Caco-2 (cell line): ENCODE results near the gene C2CD3. TPM values are rescaled to one million over a fixed set of nuclear protein-coding genes. Genes with fewer than 3 reads are reported as not detected.

ENCODE experiments used
- BruUV-seq: library from RNA; stranded (reverse); fragments of 400-500 nt; replicated peaks from 2 replicates; lab custom pipeline; 2021; lab: Mats Ljungman, UMichigan
- CTCF ChIA-PET: fragments of 300-600 bp; sonication (Branson Sonifier 250); formaldehyde crosslinking; loops from one replicate; lab custom pipeline; 2022; ENCODE audit warnings: antibody characterized with exemption; lab: Charles Lee
- POLR2A ChIA-PET: fragments of 300-600 bp; sonication (Branson Sonifier 250); formaldehyde crosslinking; loops from one replicate; lab custom pipeline; 2022; ENCODE audit warnings: antibody characterized with exemption; lab: Charles Lee
- DNase-seq, 2 experiments: peaks; one replicate each; pipeline versions ENCODE4 v3.0.0 to v3.0.0-alpha.2; 2020 to 2022
- H3K27me3 ChIP-seq: replicated peaks from 2 replicates; pipeline ENCODE4 v1.6.0; 2011; ENCODE audit warnings: low read length; ENCODE audit not compliant: control insufficient read depth, insufficient read depth
- H3K36me3 ChIP-seq: 2 replicates; pipeline ENCODE4 v1.5.1; 2011; ENCODE audit warnings: low read length; ENCODE audit not compliant: control insufficient read depth, insufficient read depth
- H3K4me1 ChIP-seq: fragments of 250-450 bp; sonication (Bioruptor Pico); 2 replicates; pipeline ENCODE4 v1.5.1; 2020; ENCODE audit warnings: mild to moderate bottlenecking
- H3K4me3 ChIP-seq: 2 replicates; pipeline ENCODE4 v1.5.1; 2011; ENCODE audit warnings: low read depth, mild to moderate bottlenecking, control low read depth, low read length
- H3K9me3 ChIP-seq: fragments of 250-450 bp; sonication (Bioruptor Pico); 2 replicates; pipeline ENCODE4 v1.5.1; 2020; ENCODE audit warnings: mild to moderate bottlenecking, moderate library complexity
- H3K27ac Mint-ChIP-seq: one replicate; pipeline ENCODE4 v1.8.0; 2022; ENCODE audit warnings: mixed read lengths; ENCODE audit not compliant: unreplicated experiment
- H3K27me3 Mint-ChIP-seq: one replicate; pipeline ENCODE4 v1.8.0; 2022; ENCODE audit warnings: mixed read lengths; ENCODE audit not compliant: insufficient read depth, unreplicated experiment
- H3K36me3 Mint-ChIP-seq: one replicate; pipeline ENCODE4 v1.8.0; 2022; ENCODE audit warnings: mild to moderate bottlenecking, mixed read lengths; ENCODE audit not compliant: insufficient read depth, unreplicated experiment
- H3K4me1 Mint-ChIP-seq: one replicate; pipeline ENCODE4 v1.8.0; 2022; ENCODE audit warnings: low read depth, mixed read lengths; ENCODE audit not compliant: unreplicated experiment
- H3K4me3 Mint-ChIP-seq: one replicate; pipeline ENCODE4 v1.8.0; 2022; ENCODE audit warnings: mild to moderate bottlenecking, moderate library complexity, mixed read lengths; ENCODE audit not compliant: unreplicated experiment
- H3K9me3 Mint-ChIP-seq: one replicate; pipeline ENCODE4 v1.8.0; 2022; ENCODE audit warnings: mixed read lengths; ENCODE audit not compliant: unreplicated experiment
- intact Hi-C: fragments of 100-400 bp; cut with micrococcal nuclease; formaldehyde crosslinking; loops from one replicate; pipeline ENCODE4 v1.10.0; 2022; ENCODE audit not compliant: unreplicated experiment
- total RNA-seq: library from RNA; stranded (reverse); gene quantifications from 2 replicates; pipeline ENCODE4 v1.2.3, GENCODE V29; 2022
- TF ChIP-seq, protein P1 (sequence below), 2 experiments: fragments of 200-600 bp in 1 of 2; IDR thresholded peaks; 1 replicate in 1 of 2; 2 replicates in 1 of 2; pipeline versions ENCODE4 v1.5.1 to v1.8.0; 2011 to 2022; ENCODE audit warnings: antibody characterized with exemption in 1 of 2, control low read depth in 1 of 2, inconsistent platforms in 1 of 2, low read depth in 1 of 2, low read length in 1 of 2, mild to moderate bottlenecking in 1 of 2, moderate library complexity in 1 of 2; ENCODE audit not compliant: insufficient read depth in 1 of 2, severe bottlenecking in 1 of 2, unreplicated experiment in 1 of 2

The C2CD3 gene
- total RNA-seq, 1 experiment from 2014 or later = 47.5 TPM

- CTCF ChIA-PET = no interaction called here
- H3K27ac Mint-ChIP-seq = no peak overlapping the region
- Histone ChIP-seq H3K27me3 (no peaks in the 10 kb centered on the region), H3K4me1 (peaks cover 33% of the 10 kb centered on the region), H3K36me3 (no peaks in the 10 kb centered on the region), H3K9me3 (no peaks in the 10 kb centered on the region), H3K4me3 (no peak overlapping the region)
- no peaks in the 10 kb centered on the region for H3K9me3 Mint-ChIP-seq
- H3K36me3 Mint-ChIP-seq = no peaks in the 10 kb centered on the region
- intact Hi-C loops = no loop called here
- no peak for DNase-seq
- TF ChIP-seq, protein P1, sequence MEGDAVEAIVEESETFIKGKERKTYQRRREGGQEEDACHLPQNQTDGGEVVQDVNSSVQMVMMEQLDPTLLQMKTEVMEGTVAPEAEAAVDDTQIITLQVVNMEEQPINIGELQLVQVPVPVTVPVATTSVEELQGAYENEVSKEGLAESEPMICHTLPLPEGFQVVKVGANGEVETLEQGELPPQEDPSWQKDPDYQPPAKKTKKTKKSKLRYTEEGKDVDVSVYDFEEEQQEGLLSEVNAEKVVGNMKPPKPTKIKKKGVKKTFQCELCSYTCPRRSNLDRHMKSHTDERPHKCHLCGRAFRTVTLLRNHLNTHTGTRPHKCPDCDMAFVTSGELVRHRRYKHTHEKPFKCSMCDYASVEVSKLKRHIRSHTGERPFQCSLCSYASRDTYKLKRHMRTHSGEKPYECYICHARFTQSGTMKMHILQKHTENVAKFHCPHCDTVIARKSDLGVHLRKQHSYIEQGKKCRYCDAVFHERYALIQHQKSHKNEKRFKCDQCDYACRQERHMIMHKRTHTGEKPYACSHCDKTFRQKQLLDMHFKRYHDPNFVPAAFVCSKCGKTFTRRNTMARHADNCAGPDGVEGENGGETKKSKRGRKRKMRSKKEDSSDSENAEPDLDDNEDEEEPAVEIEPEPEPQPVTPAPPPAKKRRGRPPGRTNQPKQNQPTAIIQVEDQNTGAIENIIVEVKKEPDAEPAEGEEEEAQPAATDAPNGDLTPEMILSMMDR (IDR thresholded peaks at IDR 0.05; ENCODE audit: insufficient read depth in 1 of 2, low read depth in 1 of 2, low read length in 1 of 2, severe bottlenecking in 1 of 2, unreplicated experiment in 1 of 2) = no peak
- BruUV-seq = no TSS peak
- peaks cover 10% of the 10 kb centered on the region for H3K4me1 Mint-ChIP-seq
- H3K27me3 Mint-ChIP-seq = no peaks in the 10 kb centered on the region
- POLR2A ChIA-PET = no interaction called here
- H3K4me3 Mint-ChIP-seq = no peak overlapping the region
Measured at GRCh38 chr11:74021998-74022397, 148.8 kb downstream of the C2CD3 start.

- H3K27me3 ChIP-seq = no peaks in the 10 kb centered on the region
- H3K4me3 Mint-ChIP-seq = no peak overlapping the region
- DNase-seq = no peak
- BruUV-seq = no TSS peak
- no peaks in the 10 kb centered on the region for H3K36me3 ChIP-seq
- H3K4me3 ChIP-seq = no peak overlapping the region
- no peak overlapping the region for H3K27ac Mint-ChIP-seq
- intact Hi-C loops = no loop called here
- POLR2A ChIA-PET = no interaction called here
- TF ChIP-seq, protein P1 (IDR thresholded peaks at IDR 0.05; ENCODE audit: insufficient read depth in 1 of 2, low read depth in 1 of 2, low read length in 1 of 2, severe bottlenecking in 1 of 2, unreplicated experiment in 1 of 2) = no peak
- H3K4me1 Mint-ChIP-seq = peaks cover 10% of the 10 kb centered on the region
- CTCF ChIA-PET = no interaction called here
- H3K27me3 Mint-ChIP-seq = no peaks in the 10 kb centered on the region
- H3K9me3 ChIP-seq = no peaks in the 10 kb centered on the region
- H3K9me3 Mint-ChIP-seq = no peaks in the 10 kb centered on the region
- H3K36me3 Mint-ChIP-seq = peaks cover 5% of the 10 kb centered on the region
- H3K4me1 ChIP-seq = peaks cover 33% of the 10 kb centered on the region
Measured at GRCh38 chr11:74020539-74020938, 150.3 kb downstream of the C2CD3 start.

GRCh38 chr11:74019860-74020259 lies 150.9 kb downstream of the C2CD3 start:
- BruUV-seq = no TSS peak
- no peaks in the 10 kb centered on the region for H3K27me3 Mint-ChIP-seq
- intact Hi-C loops = loop anchor here (1.0 kb wide), 1 partner anchor 49 kb away; no protein-coding TSS in a partner anchor
- H3K4me1 Mint-ChIP-seq = peaks cover 10% of the 10 kb centered on the region
- Histone ChIP-seq H3K36me3 (no peaks in the 10 kb centered on the region), H3K4me3 (no peak overlapping the region), H3K4me1 (peaks cover 33% of the 10 kb centered on the region), H3K27me3 (no peaks in the 10 kb centered on the region), H3K9me3 (no peaks in the 10 kb centered on the region)
- no peak overlapping the region for H3K27ac Mint-ChIP-seq
- no peaks in the 10 kb centered on the region for H3K9me3 Mint-ChIP-seq
- ChIA-PET POLR2A (interaction anchor here (0.9 to 1.5 kb wide), 2 partner anchors 36 to 37 kb away, joined by 5 read pairs; partner anchors contain the start of gene UCP2), CTCF (interaction anchor here (1.9 kb wide), 1 partner anchor 15 kb away, joined by 5 read pairs; no protein-coding TSS in a partner anchor)
- no peak overlapping the region for H3K4me3 Mint-ChIP-seq
- TF ChIP-seq, protein P1 (IDR thresholded peaks at IDR 0.05; ENCODE audit: insufficient read depth in 1 of 2, low read depth in 1 of 2, low read length in 1 of 2, severe bottlenecking in 1 of 2, unreplicated experiment in 1 of 2) = no peak
- no peak for DNase-seq
- H3K36me3 Mint-ChIP-seq = peaks cover 5% of the 10 kb centered on the region
